AG09309 (cell line): ENCODE results near the gene SMPD3.

Experiments used
- DNase-seq: peaks from one replicate; pipeline ENCODE4 v3.0.0-alpha.2; 2010; ENCODE audit warnings: low read depth
- H3K4me3 ChIP-seq: 2 replicates; pipeline ENCODE4 v1.5.1; 2011; ENCODE audit warnings: mild to moderate bottlenecking, low read depth, low read length, moderate library complexity; ENCODE audit not compliant: control insufficient read depth
- CTCF ChIP-seq: IDR thresholded peaks from 2 replicates; pipeline ENCODE4 v1.5.1; 2011; ENCODE audit warnings: mild to moderate bottlenecking, low read depth, low read length, inconsistent platforms; ENCODE audit not compliant: insufficient read depth, control insufficient read depth; ENCODE audit errors: missing control alignments

SMPD3 gene

DNA sequence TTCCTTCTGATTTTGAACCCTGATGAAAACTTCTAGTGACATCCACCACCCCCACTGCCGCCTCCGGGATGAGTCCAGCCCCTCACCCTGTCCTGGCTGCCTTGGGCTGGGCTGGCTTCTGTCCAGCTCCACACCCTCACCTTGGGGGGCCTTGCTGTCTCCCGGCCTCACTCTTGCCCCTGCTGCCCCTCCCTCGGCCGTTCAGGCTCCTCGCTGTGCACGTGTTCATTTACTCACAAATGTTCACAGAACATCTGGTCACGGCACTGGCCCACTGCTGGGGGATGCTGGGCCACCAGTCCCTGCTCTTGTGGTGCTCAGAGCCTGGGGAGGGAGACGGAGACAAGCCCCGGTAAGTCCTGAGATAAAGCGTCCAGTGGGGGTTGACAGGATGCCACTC is 96.8 kb downstream of the SMPD3 start:
- DNase-seq: no peak
- H3K4me3 ChIP-seq: no peak overlapping the region
- no peak for TF ChIP-seq CTCF

- no peak for DNase-seq
- no peak overlapping the region for H3K4me3 ChIP-seq
- no peak for TF ChIP-seq CTCF
Observed at GRCh38 chr16:68350813-68351350, 97.4 kb downstream of the SMPD3 start.

DNA sequence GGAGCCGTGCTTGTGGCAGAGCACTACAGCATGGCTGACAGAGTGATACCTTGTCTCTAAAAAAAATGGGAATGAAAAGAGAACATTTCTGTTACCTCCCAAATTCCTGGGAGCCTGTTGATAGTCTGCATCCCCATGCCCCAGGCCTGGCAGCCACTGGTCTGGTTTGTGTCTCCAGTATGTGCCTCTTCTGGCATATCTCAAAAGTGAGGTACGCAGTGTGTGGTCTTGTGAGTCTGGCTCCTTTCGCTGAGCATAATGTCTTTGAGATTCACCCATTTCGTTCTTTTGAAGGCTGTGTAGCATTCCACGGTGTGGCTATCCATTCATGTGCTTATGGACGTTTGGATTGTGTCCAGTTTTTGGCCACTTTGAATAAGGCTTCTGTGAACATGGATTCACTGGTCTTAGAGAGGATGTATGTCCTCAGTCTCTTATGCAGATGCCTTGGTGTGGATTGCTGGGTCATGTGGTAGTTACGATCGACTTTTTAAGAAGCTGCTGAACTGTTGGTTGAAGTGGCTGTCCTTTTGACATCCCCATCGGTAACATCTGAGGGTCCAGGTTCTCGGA is 98.4 kb downstream of the SMPD3 start:
- H3K4me3 ChIP-seq: no peak overlapping the region
- no peak for TF ChIP-seq CTCF
- no peak for DNase-seq

- no peak overlapping the region for H3K4me3 ChIP-seq
- TF ChIP-seq CTCF: no peak
- DNase-seq: no peak
Observed at GRCh38 chr16:68348639-68349445, 99.5 kb downstream of the SMPD3 start.

- no peak for TF ChIP-seq CTCF
- H3K4me3 ChIP-seq: no peak overlapping the region
- no peak for DNase-seq
Observed at GRCh38 chr16:68347605-68348004, 100.7 kb downstream of the SMPD3 start.

- H3K4me3 ChIP-seq: no peak overlapping the region
- no peak for TF ChIP-seq CTCF
- no peak for DNase-seq
Observed at GRCh38 chr16:68346892-68347480, 101.3 kb downstream of the SMPD3 start.
